Neural crest cell (in vitro differentiated cells): Measurements from ENCODE around the gene BTBD9. TPM values are rescaled to one million over a fixed set of nuclear protein-coding genes. Genes with fewer than 3 reads are reported as not detected.

Source experiments
- DNase-seq: peaks from one replicate; pipeline ENCODE4 v3.0.0; 2021; ENCODE audit warnings: low read depth, mixed read lengths, low spot score
- H3K27ac Mint-ChIP-seq: one replicate; pipeline ENCODE4 v1.8.0; 2021; ENCODE audit warnings: mild to moderate bottlenecking, mixed read lengths; ENCODE audit not compliant: unreplicated experiment
- H3K27me3 Mint-ChIP-seq: 2 replicates; pipeline ENCODE4 v1.8.0; 2021; ENCODE audit warnings: low read depth, mild to moderate bottlenecking, mixed read lengths
- H3K36me3 Mint-ChIP-seq: 2 replicates; pipeline ENCODE4 v1.8.0; 2021; ENCODE audit warnings: low read depth, mild to moderate bottlenecking, mixed read lengths
- H3K4me1 Mint-ChIP-seq: 2 replicates; pipeline ENCODE4 v1.8.0; 2021; ENCODE audit warnings: mixed read lengths
- H3K4me3 Mint-ChIP-seq: one replicate; pipeline ENCODE4 v1.8.0; 2021; ENCODE audit warnings: mild to moderate bottlenecking, mixed read lengths
- H3K9me3 Mint-ChIP-seq: 2 replicates; pipeline ENCODE4 v1.8.0; 2021; ENCODE audit warnings: mixed read lengths
- total RNA-seq: library from RNA; stranded (reverse); gene quantifications from 2 replicates; pipeline ENCODE4 v1.2.1, GENCODE V29; 2021
- TF ChIP-seq, protein P1 (sequence below): fragments of 200-600 bp; sonication (generic); conservative IDR thresholded peaks from 2 replicates; pipeline ENCODE4 v1.5.0; 2021; ENCODE audit warnings: antibody characterized with exemption, mild to moderate bottlenecking

BTBD9 gene
- total RNA-seq, 1 donor from 2014 or later = 18.0 TPM

- TF ChIP-seq, protein P1, sequence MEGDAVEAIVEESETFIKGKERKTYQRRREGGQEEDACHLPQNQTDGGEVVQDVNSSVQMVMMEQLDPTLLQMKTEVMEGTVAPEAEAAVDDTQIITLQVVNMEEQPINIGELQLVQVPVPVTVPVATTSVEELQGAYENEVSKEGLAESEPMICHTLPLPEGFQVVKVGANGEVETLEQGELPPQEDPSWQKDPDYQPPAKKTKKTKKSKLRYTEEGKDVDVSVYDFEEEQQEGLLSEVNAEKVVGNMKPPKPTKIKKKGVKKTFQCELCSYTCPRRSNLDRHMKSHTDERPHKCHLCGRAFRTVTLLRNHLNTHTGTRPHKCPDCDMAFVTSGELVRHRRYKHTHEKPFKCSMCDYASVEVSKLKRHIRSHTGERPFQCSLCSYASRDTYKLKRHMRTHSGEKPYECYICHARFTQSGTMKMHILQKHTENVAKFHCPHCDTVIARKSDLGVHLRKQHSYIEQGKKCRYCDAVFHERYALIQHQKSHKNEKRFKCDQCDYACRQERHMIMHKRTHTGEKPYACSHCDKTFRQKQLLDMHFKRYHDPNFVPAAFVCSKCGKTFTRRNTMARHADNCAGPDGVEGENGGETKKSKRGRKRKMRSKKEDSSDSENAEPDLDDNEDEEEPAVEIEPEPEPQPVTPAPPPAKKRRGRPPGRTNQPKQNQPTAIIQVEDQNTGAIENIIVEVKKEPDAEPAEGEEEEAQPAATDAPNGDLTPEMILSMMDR = no peak
- Mint-ChIP-seq H3K36me3 (no peaks in the 10 kb centered on the region), H3K27ac (no peak overlapping the region), H3K27me3 (no peaks in the 10 kb centered on the region), H3K4me1 (no peaks in the 10 kb centered on the region), H3K9me3 (no peaks in the 10 kb centered on the region), H3K4me3 (no peak overlapping the region)
- DNase-seq = no peak
Measured at GRCh38 chr6:38484656-38485055, 155.1 kb downstream of the BTBD9 start.

DNA sequence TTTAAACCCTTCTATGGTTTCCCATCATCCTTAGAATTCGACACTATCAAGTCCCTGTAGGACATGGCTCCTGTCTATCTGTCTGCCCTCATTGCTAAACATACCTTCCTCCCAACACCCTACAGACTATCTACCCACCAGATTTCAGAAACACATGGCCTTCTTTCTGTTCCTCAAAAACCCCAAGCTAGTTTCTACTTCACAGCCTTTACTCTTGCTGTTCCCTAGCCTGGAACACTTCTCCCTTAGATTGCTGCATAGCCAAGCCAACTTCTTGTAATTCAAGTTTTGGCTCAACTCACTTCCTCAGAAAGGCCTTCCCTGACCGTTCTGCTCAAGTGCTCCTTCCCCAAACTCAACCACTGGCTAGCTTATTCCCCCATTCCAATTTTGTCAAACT, 156.2 kb downstream of the BTBD9 start:
- no peaks in the 10 kb centered on the region for H3K4me1 Mint-ChIP-seq
- TF ChIP-seq, protein P1 = no peak
- H3K4me3 Mint-ChIP-seq = no peak overlapping the region
- no peak overlapping the region for H3K27ac Mint-ChIP-seq
- no peaks in the 10 kb centered on the region for H3K9me3 Mint-ChIP-seq
- no peaks in the 10 kb centered on the region for H3K27me3 Mint-ChIP-seq
- no peaks in the 10 kb centered on the region for H3K36me3 Mint-ChIP-seq
- DNase-seq = no peak

- DNase-seq = no peak
- Mint-ChIP-seq H3K27me3 (no peaks in the 10 kb centered on the region), H3K36me3 (no peaks in the 10 kb centered on the region), H3K9me3 (no peaks in the 10 kb centered on the region), H3K27ac (no peak overlapping the region), H3K4me1 (no peaks in the 10 kb centered on the region), H3K4me3 (no peak overlapping the region)
- TF ChIP-seq, protein P1 = no peak
Measured at GRCh38 chr6:38482466-38482865, 157.3 kb downstream of the BTBD9 start.

DNA sequence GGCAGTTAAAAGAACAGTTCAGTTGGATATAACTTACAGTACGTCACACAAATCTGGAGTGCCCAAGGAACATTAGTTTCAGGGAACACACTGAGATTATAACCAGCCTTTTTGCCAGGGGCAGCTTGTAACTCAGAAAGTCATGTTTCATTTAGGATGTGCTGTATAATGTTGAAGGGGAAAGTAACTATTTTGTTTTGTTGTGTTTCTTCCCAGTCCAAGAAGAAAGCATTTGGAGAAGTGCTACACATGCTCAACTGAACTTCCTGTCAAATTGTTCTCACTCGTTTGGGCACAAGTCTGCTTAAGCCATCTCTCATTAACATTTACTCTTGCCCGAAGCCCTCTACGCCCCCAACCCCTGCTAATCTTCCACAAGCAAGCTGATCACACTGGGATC, 157.9 kb downstream of the BTBD9 start:
- TF ChIP-seq, protein P1 = no peak
- DNase-seq = no peak
- Mint-ChIP-seq H3K36me3 (no peaks in the 10 kb centered on the region), H3K4me3 (no peak overlapping the region), H3K27ac (no peak overlapping the region), H3K9me3 (no peaks in the 10 kb centered on the region), H3K27me3 (no peaks in the 10 kb centered on the region), H3K4me1 (no peaks in the 10 kb centered on the region)

- Mint-ChIP-seq H3K27me3 (no peaks in the 10 kb centered on the region), H3K4me3 (no peak overlapping the region), H3K36me3 (no peaks in the 10 kb centered on the region), H3K4me1 (no peaks in the 10 kb centered on the region), H3K27ac (no peak overlapping the region), H3K9me3 (no peaks in the 10 kb centered on the region)
- no peak for DNase-seq
- TF ChIP-seq, protein P1 = no peak
Measured at GRCh38 chr6:38481211-38481836, 158.4 kb downstream of the BTBD9 start.
